NCI-H2196 (cell line): ENCODE results near the gene ADSL.

Experiments used
- DNase-seq: peaks from one replicate; lab custom pipeline; 2025; ENCODE audit not compliant: unreplicated experiment; lab: John Stamatoyannopoulos, UW

ADSL gene

GRCh38 chr22:40403651-40404050 lies 57.4 kb downstream of the ADSL start:
- DNase-seq: no peak

- no peak for DNase-seq
Observed at GRCh38 chr22:40404251-40405177, 58.2 kb downstream of the ADSL start.

GRCh38 chr22:40405178-40406062 lies 59.1 kb downstream of the ADSL start:
- DNase-seq: no peak

DNA sequence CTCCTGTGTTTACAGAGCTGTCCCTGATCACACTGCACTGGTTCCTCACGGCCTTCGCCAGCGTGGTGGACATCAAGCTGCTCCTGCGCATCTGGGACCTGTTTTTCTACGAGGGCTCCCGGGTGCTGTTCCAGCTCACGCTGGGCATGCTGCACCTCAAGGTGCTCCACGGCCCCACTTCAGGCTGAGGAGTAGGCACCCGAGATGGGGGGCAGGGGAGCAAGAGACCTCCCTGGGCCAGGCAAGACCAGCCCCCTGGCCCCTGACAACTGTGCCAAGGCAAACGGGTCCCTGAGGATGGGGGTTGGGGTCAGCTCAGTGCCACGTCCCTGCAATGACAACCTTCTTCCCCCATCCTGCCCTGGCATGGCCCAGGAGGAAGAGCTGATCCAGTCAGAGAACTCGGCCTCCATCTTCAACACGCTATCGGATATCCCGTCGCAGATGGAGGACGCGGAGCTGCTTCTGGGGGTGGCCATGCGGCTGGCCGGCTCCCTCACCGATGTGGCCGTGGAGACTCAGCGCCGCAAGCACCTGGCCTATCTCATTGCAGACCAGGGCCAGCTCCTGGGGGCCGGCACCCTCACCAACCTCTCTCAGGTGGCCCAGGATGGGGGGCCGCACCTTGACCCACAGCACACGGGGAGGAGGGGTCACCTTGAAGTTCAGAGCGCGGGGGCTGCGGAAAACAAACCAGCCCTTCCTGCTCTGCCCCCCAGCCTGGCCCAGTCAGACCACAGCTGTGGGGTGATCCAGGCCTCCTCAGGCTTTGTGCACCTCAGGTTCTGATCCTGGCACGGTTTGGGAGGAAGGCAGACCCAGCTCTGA lies 60.0 kb downstream of the ADSL start:
- DNase-seq: no peak

DNA sequence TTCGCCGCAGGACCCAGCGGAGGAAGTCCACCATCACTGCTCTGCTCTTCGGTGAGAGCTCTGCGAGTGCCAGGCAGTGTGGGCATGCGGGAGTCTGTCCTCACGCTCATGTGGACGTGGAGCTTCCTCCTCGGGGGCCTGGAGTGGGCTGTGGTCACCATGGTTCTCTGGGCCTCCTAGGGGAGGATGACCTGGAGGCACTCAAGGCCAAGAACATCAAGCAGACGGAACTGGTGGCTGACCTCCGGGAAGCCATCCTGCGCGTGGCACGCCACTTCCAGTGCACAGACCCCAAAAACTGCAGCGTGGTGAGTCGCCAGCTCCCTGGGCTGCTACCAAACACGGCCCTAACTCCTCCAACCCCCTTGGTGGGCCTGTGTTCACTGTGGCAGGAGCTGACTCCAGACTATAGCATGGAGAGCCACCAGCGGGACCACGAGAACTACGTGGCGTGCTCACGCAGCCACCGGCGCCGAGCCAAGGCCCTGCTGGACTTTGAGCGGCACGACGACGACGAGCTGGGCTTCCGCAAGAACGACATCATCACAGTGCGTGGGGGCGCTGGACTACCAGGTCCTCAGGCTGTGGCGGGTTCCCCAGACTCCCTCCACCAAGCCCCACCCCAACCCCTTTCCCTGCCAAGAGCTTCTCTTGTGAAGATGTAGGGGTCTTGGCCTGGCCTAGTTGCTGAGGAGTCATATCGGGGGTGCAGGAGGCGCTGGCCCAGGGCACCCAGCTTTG lies 60.9 kb downstream of the ADSL start:
- no peak for DNase-seq

GRCh38 chr22:40407831-40408717 lies 61.8 kb downstream of the ADSL start:
- no peak for DNase-seq

GRCh38 chr22:40408718-40409612 lies 62.7 kb downstream of the ADSL start:
- no peak for DNase-seq

- DNase-seq: no peak
Observed at GRCh38 chr22:40409613-40410113, 63.4 kb downstream of the ADSL start.

GRCh38 chr22:40410272-40410671 lies 64.0 kb downstream of the ADSL start:
- no peak for DNase-seq

- no peak for DNase-seq
Observed at GRCh38 chr22:40410731-40411505, 64.6 kb downstream of the ADSL start.

GRCh38 chr22:40411506-40411861 lies 65.2 kb downstream of the ADSL start:
- no peak for DNase-seq

GRCh38 chr22:40412441-40412840 lies 66.1 kb downstream of the ADSL start:
- no peak for DNase-seq

GRCh38 chr22:40413873-40414272 lies 67.6 kb downstream of the ADSL start:
- DNase-seq: no peak

- no peak for DNase-seq
Observed at GRCh38 chr22:40414311-40414710, 68.0 kb downstream of the ADSL start.

DNA sequence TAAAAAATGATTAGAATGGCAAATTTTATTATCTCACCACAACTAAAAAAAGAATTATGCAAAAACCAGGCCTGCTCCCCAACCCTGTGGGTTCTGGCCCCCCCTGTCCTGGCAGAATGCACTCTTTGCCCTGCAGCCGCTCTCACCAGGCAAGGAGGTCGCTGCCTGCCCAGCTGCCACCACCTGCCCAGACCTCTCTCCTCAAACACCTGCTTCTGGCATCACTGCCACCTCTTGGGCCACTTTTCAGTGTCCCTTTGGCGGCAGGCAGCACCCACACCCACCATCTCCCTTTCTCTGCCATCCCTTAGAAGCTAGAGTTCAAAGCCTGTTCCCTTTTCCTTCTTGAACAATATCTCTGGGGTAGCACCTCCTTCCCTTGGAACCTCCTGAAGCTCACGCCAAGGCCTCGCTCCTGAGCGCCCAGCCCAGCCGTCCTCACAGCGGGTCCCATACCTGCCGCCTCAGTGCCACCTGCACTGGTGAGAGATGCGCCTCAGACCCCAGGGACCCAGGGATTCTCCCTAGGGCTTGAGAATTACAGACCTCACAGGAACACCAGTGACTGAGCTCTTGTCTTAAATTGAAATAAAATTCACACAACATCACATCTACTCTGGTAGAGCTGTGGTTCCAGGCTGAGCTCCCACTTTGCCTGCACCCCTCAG lies 68.7 kb downstream of the ADSL start:
- DNase-seq: peak; percentile 28

DNA sequence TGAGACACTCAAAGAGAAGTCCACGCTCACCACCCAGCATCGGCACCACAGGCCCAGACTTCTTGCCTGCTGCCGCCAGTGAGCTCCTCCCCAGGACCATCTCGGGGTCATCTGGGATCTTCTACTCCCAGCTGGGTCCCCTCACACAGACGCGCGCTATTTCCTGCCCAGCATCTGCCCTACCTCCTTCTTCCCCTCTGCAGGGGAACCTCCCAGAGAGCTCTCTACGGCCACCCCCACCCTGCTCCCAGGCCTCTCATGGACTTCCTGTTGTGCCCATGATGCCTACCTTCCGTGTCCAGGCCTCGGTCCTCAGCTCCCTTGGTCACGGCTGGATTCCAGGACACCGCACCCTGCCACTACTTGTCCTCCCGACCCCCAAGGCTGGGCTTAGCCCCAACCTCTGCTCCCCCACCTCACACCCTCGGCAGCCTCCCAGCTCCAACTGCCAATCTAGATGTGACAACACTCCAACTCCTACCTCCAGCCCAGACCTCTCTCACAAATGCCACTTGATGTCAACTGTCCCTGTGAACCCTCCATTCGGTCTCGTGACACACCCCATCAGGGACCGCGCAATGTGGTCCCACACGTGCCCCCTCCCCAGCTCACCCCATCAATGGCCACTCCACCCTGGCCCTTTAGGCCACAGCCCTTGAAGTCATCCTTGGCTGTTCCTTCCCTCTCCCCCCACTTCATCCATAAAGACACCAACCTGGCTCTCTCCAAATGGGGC lies 69.4 kb downstream of the ADSL start:
- no peak for DNase-seq
